Natural killer cell (primary cell): Measurements from ENCODE around the gene TBCK. TPM values are rescaled to one million over a fixed set of nuclear protein-coding genes. Genes with fewer than 3 reads are reported as not detected.

Source experiments
- ATAC-seq, 3 donors: fragments of 150-1000 bp in 2 of 3; fragments of 200-7000 bp in 1 of 3; cut with Tn5 transposase; 1 replicate in 1 of 3; 2 replicates in 2 of 3; pipeline ENCODE4 v1.10.0; 2021; ENCODE audit warnings: mild to moderate bottlenecking in 2 of 3, moderate library complexity in 2 of 3
- DNase-seq, 2 donors: peaks; one replicate each; pipeline versions ENCODE4 v3.0.0 to v3.0.0-alpha.2; 2013 to 2021; ENCODE audit warnings: mixed read lengths in 1 of 2
- H3K27ac ChIP-seq: one replicate; pipeline ENCODE4 v1.5.1; 2013; ENCODE audit warnings: mild to moderate bottlenecking, low read length
- H3K27me3 ChIP-seq: one replicate; pipeline ENCODE4 v1.6.1; 2013; ENCODE audit warnings: low read length; ENCODE audit not compliant: control insufficient read depth, insufficient read depth
- H3K36me3 ChIP-seq: one replicate; pipeline ENCODE4 v1.6.1; 2013; ENCODE audit warnings: low read length; ENCODE audit not compliant: control insufficient read depth, insufficient read depth
- H3K4me1 ChIP-seq: one replicate; pipeline ENCODE4 v1.6.1; 2013; ENCODE audit warnings: low read length; ENCODE audit not compliant: control insufficient read depth, insufficient read depth
- H3K4me3 ChIP-seq: one replicate; pipeline ENCODE4 v1.5.1; 2013; ENCODE audit warnings: low read length
- H3K9me3 ChIP-seq: one replicate; pipeline ENCODE4 v1.6.1; 2013; ENCODE audit warnings: low read length; ENCODE audit not compliant: control insufficient read depth, insufficient read depth
- H3K27ac Mint-ChIP-seq, 2 donors: one replicate each; pipeline ENCODE4 v1.8.0; 2022; ENCODE audit warnings: mild to moderate bottlenecking in 2 of 2, mixed read lengths in 2 of 2, moderate library complexity in 1 of 2
- H3K27me3 Mint-ChIP-seq, 2 donors: one replicate each; pipeline ENCODE4 v1.8.0; 2022; ENCODE audit warnings: low read depth in 2 of 2, mixed read lengths in 2 of 2
- H3K36me3 Mint-ChIP-seq: one replicate; pipeline ENCODE4 v1.8.0; 2022; ENCODE audit warnings: mixed read lengths
- H3K4me1 Mint-ChIP-seq, 2 donors: one replicate each; pipeline ENCODE4 v1.8.0; 2022; ENCODE audit warnings: mixed read lengths in 2 of 2
- H3K4me3 Mint-ChIP-seq: one replicate; pipeline ENCODE4 v1.8.0; 2022; ENCODE audit warnings: mild to moderate bottlenecking, moderate library complexity, mixed read lengths
- H3K9me3 Mint-ChIP-seq, 2 donors: one replicate each; pipeline ENCODE4 v1.8.0; 2022; ENCODE audit warnings: mixed read lengths in 2 of 2
- WGBS: methylation state at CpG from one replicate; pipeline ENCODE4 v1.1.7; 2013; ENCODE audit warnings: missing lambda C conversion rate; ENCODE audit not compliant: insufficient coverage; 5-methylcytosine and 5-hydroxymethylcytosine counted together
- intact Hi-C: fragments of 100-400 bp; cut with micrococcal nuclease; formaldehyde crosslinking; loops from one replicate; pipeline ENCODE4 v1.14.2; 2022
- total RNA-seq, 4 donors: library from RNA; stranded (reverse); fragments of 120-200 nt in 1 of 4; gene quantifications; one replicate each; pipeline versions ENCODE4 v1.2.3 to v1.2.4, GENCODE V29; 2013 to 2022
- TF ChIP-seq, protein P1 (sequence below): fragments of 200-600 bp; IDR thresholded peaks from one replicate; pipeline ENCODE4 v1.8.0; 2022; ENCODE audit warnings: antibody characterized with exemption

Gene TBCK
- total RNA-seq, 3 donors from 2014 or later (not counting 1 experiment from before 2014, with no cell fraction given): 49.5 to 78.5 (median 54.2) TPM

DNA sequence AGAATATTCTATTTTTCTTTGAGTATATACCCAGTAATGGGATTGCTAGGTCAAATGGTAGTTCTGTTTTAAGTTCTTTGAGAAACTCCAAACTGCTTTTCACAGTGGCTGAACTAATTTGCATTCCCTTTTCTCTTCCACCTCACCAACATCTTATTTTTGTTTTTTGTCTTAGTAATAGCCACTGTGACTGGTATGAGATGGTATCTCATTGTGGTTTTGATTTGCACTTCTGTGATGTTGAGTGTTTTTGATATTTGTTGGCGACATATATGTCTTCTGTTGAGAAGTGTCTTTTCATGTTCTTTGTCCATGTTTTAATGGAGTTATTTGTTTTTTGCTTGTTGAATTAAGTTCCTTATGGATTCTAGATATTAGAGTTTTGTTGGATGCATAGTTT, 24.8 kb upstream of the TBCK start:
- peaks cover 54 to 55% of the 10 kb centered on the region in 2 donors for H3K4me1 Mint-ChIP-seq
- Histone ChIP-seq H3K9me3 (no peaks in the 10 kb centered on the region), H3K36me3 (peaks cover 36% of the 10 kb centered on the region), H3K4me1 (no peaks in the 10 kb centered on the region), H3K4me3 (no peak overlapping the region), H3K27ac (no peak overlapping the region), H3K27me3 (no peaks in the 10 kb centered on the region)
- ATAC-seq: peak in 1 of 3 donors; percentile 43
- 40% methylated on average over 1 of the region's 1 CpG for WGBS
- TF ChIP-seq, protein P1, sequence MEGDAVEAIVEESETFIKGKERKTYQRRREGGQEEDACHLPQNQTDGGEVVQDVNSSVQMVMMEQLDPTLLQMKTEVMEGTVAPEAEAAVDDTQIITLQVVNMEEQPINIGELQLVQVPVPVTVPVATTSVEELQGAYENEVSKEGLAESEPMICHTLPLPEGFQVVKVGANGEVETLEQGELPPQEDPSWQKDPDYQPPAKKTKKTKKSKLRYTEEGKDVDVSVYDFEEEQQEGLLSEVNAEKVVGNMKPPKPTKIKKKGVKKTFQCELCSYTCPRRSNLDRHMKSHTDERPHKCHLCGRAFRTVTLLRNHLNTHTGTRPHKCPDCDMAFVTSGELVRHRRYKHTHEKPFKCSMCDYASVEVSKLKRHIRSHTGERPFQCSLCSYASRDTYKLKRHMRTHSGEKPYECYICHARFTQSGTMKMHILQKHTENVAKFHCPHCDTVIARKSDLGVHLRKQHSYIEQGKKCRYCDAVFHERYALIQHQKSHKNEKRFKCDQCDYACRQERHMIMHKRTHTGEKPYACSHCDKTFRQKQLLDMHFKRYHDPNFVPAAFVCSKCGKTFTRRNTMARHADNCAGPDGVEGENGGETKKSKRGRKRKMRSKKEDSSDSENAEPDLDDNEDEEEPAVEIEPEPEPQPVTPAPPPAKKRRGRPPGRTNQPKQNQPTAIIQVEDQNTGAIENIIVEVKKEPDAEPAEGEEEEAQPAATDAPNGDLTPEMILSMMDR: no peak
- peaks cover 0 to 10% of the 10 kb centered on the region in 2 donors for H3K9me3 Mint-ChIP-seq
- H3K27me3 Mint-ChIP-seq: no peaks in the 10 kb centered on the region
- no peak for DNase-seq
- intact Hi-C loops: no loop called here
- H3K36me3 Mint-ChIP-seq: peaks cover 33% of the 10 kb centered on the region
- peak overlapping the region; percentile 4 for H3K4me3 Mint-ChIP-seq
- H3K27ac Mint-ChIP-seq: peak overlapping the region; percentile 72 to 73

DNA sequence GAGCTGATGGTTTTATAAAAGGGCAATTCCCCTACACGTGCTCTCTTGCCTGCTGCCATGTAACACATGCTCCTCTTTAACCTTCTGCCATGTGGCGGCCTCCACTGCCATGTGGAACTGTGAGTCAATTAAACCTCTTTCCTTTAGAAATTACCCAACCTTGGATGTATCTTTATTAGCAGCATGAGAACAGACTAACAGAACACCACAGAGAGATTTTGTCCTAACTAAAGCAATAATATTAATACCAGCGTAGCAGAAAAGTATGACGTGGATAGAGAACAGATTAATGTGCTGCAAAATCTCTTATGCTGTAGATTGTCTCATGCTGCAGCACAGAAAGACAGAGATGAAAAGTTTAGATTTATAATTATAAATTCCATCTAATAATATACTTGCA, 23.4 kb upstream of the TBCK start:
- ATAC-seq (no peak), DNase-seq (no peak)
- Histone ChIP-seq H3K9me3 (no peaks in the 10 kb centered on the region), H3K27me3 (no peaks in the 10 kb centered on the region), H3K4me3 (no peak overlapping the region), H3K36me3 (peaks cover 47% of the 10 kb centered on the region), H3K27ac (no peak overlapping the region), H3K4me1 (no peaks in the 10 kb centered on the region)
- Mint-ChIP-seq H3K36me3 (peaks cover 33% of the 10 kb centered on the region), H3K4me1 (peaks cover 47 to 49% of the 10 kb centered on the region in 2 donors), H3K27ac (peak overlapping the region; percentile 47 to 72), H3K4me3 (no peak overlapping the region), H3K9me3 (peaks cover 0 to 10% of the 10 kb centered on the region in 2 donors), H3K27me3 (no peaks in the 10 kb centered on the region)
- intact Hi-C loops: no loop called here
- TF ChIP-seq, protein P1: no peak
- WGBS: 100% methylated on average over 2 of the region's 4 CpGs

DNA sequence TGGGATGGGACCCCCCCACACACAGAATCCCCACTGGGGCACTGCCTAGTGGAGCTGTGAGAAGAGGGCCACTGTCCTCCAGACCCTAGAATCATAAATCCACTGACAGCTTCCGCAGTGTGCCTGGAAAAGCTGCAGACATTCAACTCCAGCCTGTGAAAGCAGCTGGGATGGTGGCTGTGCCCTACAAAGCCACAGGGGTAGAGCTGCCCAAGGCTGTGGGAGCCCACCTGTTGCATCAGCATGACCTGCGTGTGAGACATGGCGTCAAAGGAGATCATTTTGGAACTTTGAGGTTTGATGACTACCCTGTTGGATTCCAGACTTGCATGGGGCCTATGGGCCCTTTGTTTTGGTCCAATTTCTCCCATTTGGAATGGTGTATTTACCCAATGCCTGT, 22.7 kb upstream of the TBCK start:
- Histone ChIP-seq H3K9me3 (no peaks in the 10 kb centered on the region), H3K27me3 (no peaks in the 10 kb centered on the region), H3K4me3 (no peak overlapping the region), H3K27ac (no peak overlapping the region), H3K36me3 (peaks cover 48% of the 10 kb centered on the region), H3K4me1 (no peaks in the 10 kb centered on the region)
- TF ChIP-seq, protein P1: no peak
- no peaks in the 10 kb centered on the region for H3K27me3 Mint-ChIP-seq
- no peak overlapping the region for H3K4me3 Mint-ChIP-seq
- peaks cover 33% of the 10 kb centered on the region for H3K36me3 Mint-ChIP-seq
- no peak overlapping the region for H3K27ac Mint-ChIP-seq
- 96% methylated on average over 3 of the region's 3 CpGs for WGBS
- peaks cover 41 to 42% of the 10 kb centered on the region in 2 donors for H3K4me1 Mint-ChIP-seq
- peaks cover 0 to 10% of the 10 kb centered on the region in 2 donors for H3K9me3 Mint-ChIP-seq
- ATAC-seq: no peak
- intact Hi-C loops: no loop called here
- no peak for DNase-seq

DNA sequence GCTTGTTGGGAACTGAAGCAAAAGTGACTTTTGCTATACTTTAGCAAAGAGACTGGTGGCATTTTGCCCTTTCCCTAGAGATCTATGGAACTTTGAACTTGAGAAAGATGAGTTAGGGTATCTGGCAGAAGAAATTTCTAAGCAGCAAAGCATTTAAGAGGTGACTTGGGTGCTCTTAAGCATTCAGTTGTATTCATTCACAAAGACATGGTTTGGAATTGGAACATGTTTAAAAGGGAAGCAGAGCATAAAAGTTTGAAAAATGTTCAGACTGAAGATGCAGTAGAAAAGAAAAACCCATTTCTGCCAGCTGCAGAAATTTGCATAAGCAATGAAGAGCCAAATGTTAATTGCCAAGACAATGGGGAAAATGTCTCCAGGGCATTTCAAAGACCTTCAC, 21.9 kb upstream of the TBCK start:
- intact Hi-C loops: no loop called here
- no peaks in the 10 kb centered on the region for H3K27me3 ChIP-seq
- H3K4me1 ChIP-seq: no peaks in the 10 kb centered on the region
- no peaks in the 10 kb centered on the region for H3K9me3 ChIP-seq
- Mint-ChIP-seq H3K9me3 (peaks cover 0 to 10% of the 10 kb centered on the region in 2 donors), H3K4me3 (no peak overlapping the region), H3K4me1 (peaks cover 38 to 39% of the 10 kb centered on the region in 2 donors), H3K27me3 (no peaks in the 10 kb centered on the region), H3K36me3 (peaks cover 33% of the 10 kb centered on the region), H3K27ac (no peak overlapping the region)
- ATAC-seq (no peak), DNase-seq (no peak)
- TF ChIP-seq, protein P1: no peak
- peaks cover 55% of the 10 kb centered on the region for H3K36me3 ChIP-seq
- H3K4me3 ChIP-seq: no peak overlapping the region
- H3K27ac ChIP-seq: no peak overlapping the region
